GM12874 (cell line): ENCODE data around the gene CTTN.

ENCODE experiments used
- CTCF ChIP-seq: IDR thresholded peaks from 2 replicates; pipeline ENCODE4 v1.5.1; 2011; ENCODE audit warnings: low read depth, mild to moderate bottlenecking, control low read depth, low read length, moderate library complexity; ENCODE audit not compliant: insufficient read depth

The CTTN gene

GRCh38 chr11:70397983-70398833 is at the start of gene CTTN:
Gene CTTN (plus strand): TSS chr11:70398529. CDS start chr11:70407298, 8,769 bp downstream.
- TF ChIP-seq CTCF: no peak

GRCh38 chr11:70348608-70349007 is 49.7 kb upstream of the CTTN start:
- no peak for TF ChIP-seq CTCF

- no peak for TF ChIP-seq CTCF
Observed at GRCh38 chr11:70351646-70352045, 46.7 kb upstream of the CTTN start.

- no peak for TF ChIP-seq CTCF
Observed at GRCh38 chr11:70352100-70352499, 46.2 kb upstream of the CTTN start.

- no peak for TF ChIP-seq CTCF
Observed at GRCh38 chr11:70352601-70353000, 45.7 kb upstream of the CTTN start.

- TF ChIP-seq CTCF: no peak
Observed at GRCh38 chr11:70353329-70353728, 45.0 kb upstream of the CTTN start.

- TF ChIP-seq CTCF: no peak
Observed at GRCh38 chr11:70353900-70354568, 44.3 kb upstream of the CTTN start.
